Measurements from ENCODE around the gene PRMT1. TPM values are rescaled to one million over a fixed set of nuclear protein-coding genes. Genes with fewer than 3 reads are reported as not detected.

PRMT1 gene
- total RNA-seq, 6 donors from 2014 or later = 65.6 to 155 (median 82.0) TPM

- peak in 1 of 2 donors; percentile 70 for DNase-seq
- Histone ChIP-seq H3K4me1 (peaks cover 0 to 1% (median under 1%) of the 10 kb centered on the region in 4 donors), H3K36me3 (peaks cover 37 to 100% (median 94%) of the 10 kb centered on the region in 4 donors), H3K4me3 (no peak overlapping the region), H3K9me3 (no peaks in the 10 kb centered on the region), H3K27me3 (no peaks in the 10 kb centered on the region), H3K27ac (no peak overlapping the region)
- TF ChIP-seq EP300 (IDR thresholded peaks at IDR 0.05) (no peak), CTCF (IDR thresholded peaks at IDR 0.05) (no peak), POLR2A (IDR thresholded peaks at IDR 0.05) (no peak), POLR2AphosphoS5 (IDR thresholded peaks at IDR 0.05) (no peak)
- WGBS, 2 donors = 80 to 94% methylated on average over 1 to 15 of the region's 15 CpGs
- no peak for ATAC-seq (ENCODE audit: low FRiP score in 2 of 2)
Measured at GRCh38 chr19:49658139-49658517, 18.9 kb upstream of the PRMT1 start.

- Histone ChIP-seq H3K27ac (no peak overlapping the region), H3K36me3 (peaks cover 34 to 95% (median 88%) of the 10 kb centered on the region in 4 donors), H3K27me3 (no peaks in the 10 kb centered on the region), H3K4me1 (peaks cover 4 to 8% (median 6%) of the 10 kb centered on the region in 4 donors), H3K9me3 (no peaks in the 10 kb centered on the region), H3K4me3 (no peak overlapping the region)
- no peak for DNase-seq
- WGBS, 2 donors = 94 to 100% methylated on average over 6 to 12 of the region's 12 CpGs
- TF ChIP-seq EP300 (IDR thresholded peaks at IDR 0.05) (no peak), POLR2A (IDR thresholded peaks at IDR 0.05) (no peak), POLR2AphosphoS5 (IDR thresholded peaks at IDR 0.05) (no peak), CTCF (IDR thresholded peaks at IDR 0.05) (no peak)
- no peak for ATAC-seq (ENCODE audit: low FRiP score in 2 of 2)
Measured at GRCh38 chr19:49658566-49659442, 18.3 kb upstream of the PRMT1 start.

- Histone ChIP-seq H3K4me1 (peaks cover 9 to 17% (median 11%) of the 10 kb centered on the region in 4 donors), H3K36me3 (peaks cover 25 to 79% (median 72%) of the 10 kb centered on the region in 4 donors), H3K9me3 (no peaks in the 10 kb centered on the region), H3K4me3 (no peak overlapping the region), H3K27me3 (no peaks in the 10 kb centered on the region), H3K27ac (no peak overlapping the region)
- TF ChIP-seq EP300 (IDR thresholded peaks at IDR 0.05) = no peak
- no peak for TF ChIP-seq POLR2AphosphoS5 (IDR thresholded peaks at IDR 0.05)
- TF ChIP-seq POLR2A (IDR thresholded peaks at IDR 0.05) = no peak
- no peak for TF ChIP-seq CTCF (IDR thresholded peaks at IDR 0.05)
- WGBS, 2 donors = 85 to 96% methylated on average over 7 to 15 of the region's 15 CpGs
- ATAC-seq (ENCODE audit: low FRiP score in 2 of 2) = no peak
- no peak for DNase-seq
Measured at GRCh38 chr19:49660338-49660961, 16.6 kb upstream of the PRMT1 start.

GRCh38 chr19:49662011-49662410, 15.1 kb upstream of the PRMT1 start:
- Histone ChIP-seq H3K4me3 (no peak overlapping the region), H3K36me3 (peaks cover 10 to 63% (median 57%) of the 10 kb centered on the region in 4 donors), H3K9me3 (no peaks in the 10 kb centered on the region), H3K27ac (no peak overlapping the region), H3K4me1 (peaks cover 17 to 29% (median 20%) of the 10 kb centered on the region in 4 donors), H3K27me3 (no peaks in the 10 kb centered on the region)
- no peak for ATAC-seq (ENCODE audit: low FRiP score in 2 of 2)
- WGBS, 2 donors = 96 to 100% methylated on average over 1 to 16 of the region's 16 CpGs
- no peak for TF ChIP-seq EP300 (IDR thresholded peaks at IDR 0.05)
- no peak for TF ChIP-seq POLR2AphosphoS5 (IDR thresholded peaks at IDR 0.05)
- no peak for TF ChIP-seq CTCF (IDR thresholded peaks at IDR 0.05)
- no peak for TF ChIP-seq POLR2A (IDR thresholded peaks at IDR 0.05)
- DNase-seq = peak in 1 of 2 donors; percentile 69

Measured in upper lobe of left lung (tissue), 6 donors.